ENCODE measurements around the gene HTR3C.

GRCh38 chr3:184068344-184068743, 15.5 kb downstream of the HTR3C start:
- no peak for TF ChIP-seq CTCF (IDR thresholded peaks at IDR 0.05 in 4 of 5, conservative IDR thresholded peaks at IDR 0.05 in 1 of 5)
- no peak for TF ChIP-seq POLR2A (IDR thresholded peaks at IDR 0.05)
